ENCODE data around the gene TTC13. TPM values are rescaled to one million over a fixed set of nuclear protein-coding genes. Genes with fewer than 3 reads are reported as not detected.

TTC13 gene
- total and polyA plus RNA-seq, 2 of the 4 experiments (the other 2 are of a cell fraction), result 6.1 to 9.1 TPM

DNA sequence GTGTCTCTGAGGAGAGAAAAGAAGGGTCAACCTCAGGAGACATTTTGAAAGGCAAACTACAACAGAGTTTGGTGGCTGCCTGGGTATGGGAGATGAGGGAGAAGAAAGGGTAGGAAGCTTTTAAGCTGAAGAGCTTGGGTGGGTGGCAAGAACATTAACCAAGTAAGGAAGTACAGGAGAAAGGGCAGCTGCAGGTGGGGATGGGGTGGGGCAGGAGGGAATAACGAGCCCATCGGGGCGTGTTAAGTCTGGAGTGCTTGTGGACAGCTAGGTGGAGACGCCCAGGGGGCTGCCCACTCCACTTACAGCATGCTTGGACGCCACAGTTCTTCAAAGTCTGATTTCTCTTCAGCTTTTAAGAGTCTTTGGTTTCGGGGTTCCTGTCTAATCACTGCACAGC, 42.8 kb downstream of the TTC13 start:
- Histone ChIP-seq H4K91ac (ENCODE audit: insufficient read depth, low read depth, low read length) (no peak overlapping the region), H2BK15ac (ENCODE audit: low read depth, low read length) (no peak overlapping the region), H3K9ac (ENCODE audit: low read depth, low read length) (no peak overlapping the region), H2BK120ac (ENCODE audit: low read depth, low read length) (no peak overlapping the region), H3K79me1 (ENCODE audit: low read depth in 1 of 2, low read length in 2 of 2) (no peaks in the 10 kb centered on the region), H3K56ac (ENCODE audit: extremely low read depth, insufficient read depth, low read length) (no peak overlapping the region), H4K5ac (ENCODE audit: low read depth, low read length) (no peak overlapping the region), H3K18ac (ENCODE audit: low read depth, low read length) (no peak overlapping the region), H3K27me3 (ENCODE audit: control insufficient read depth, insufficient read depth, low read length) (no peaks in the 10 kb centered on the region), H3K4me3 (ENCODE audit: insufficient read depth, low read depth, low read length) (no peak overlapping the region), H2BK20ac (ENCODE audit: low read depth, low read length) (no peak overlapping the region), H3K4me2 (ENCODE audit: low read depth, low read length) (no peak overlapping the region), H3K27ac (ENCODE audit: insufficient read depth, low read length) (no peak overlapping the region), H4K20me1 (ENCODE audit: insufficient read depth, low read length) (no peaks in the 10 kb centered on the region), H2AFZ (replicated peaks; ENCODE audit: low read length, poor library complexity) (no peak overlapping the region), H3K4ac (ENCODE audit: low read depth, low read length) (no peak overlapping the region), H4K8ac (ENCODE audit: low read depth in 2 of 2, low read length in 2 of 2) (no peak overlapping the region), H3K9me3 (ENCODE audit: control insufficient read depth, insufficient read depth, low read length) (no peaks in the 10 kb centered on the region), H3K4me1 (ENCODE audit: control insufficient read depth, insufficient read depth, low read length) (peaks cover 4% of the 10 kb centered on the region; the same call in 1 of the 2 replicates), H2AK5ac (ENCODE audit: low read depth, low read length) (no peak overlapping the region), H2AK9ac (replicated peaks; ENCODE audit: low read depth, low read length, poor library complexity) (no peak overlapping the region), H2BK5ac (ENCODE audit: low read depth, low read length, poor library complexity, severe bottlenecking) (no peak overlapping the region), H3K9me1 (ENCODE audit: insufficient read depth, low read length) (no peaks in the 10 kb centered on the region; the same call in 1 of the 2 replicates), H3K23ac (ENCODE audit: low read depth, low read length) (no peak overlapping the region), H3K14ac (replicated peaks; ENCODE audit: low read depth, low read length) (no peak overlapping the region), H3K36me3 (ENCODE audit: control insufficient read depth, insufficient read depth, low read length) (no peaks in the 10 kb centered on the region)
- dilution Hi-C loops (cut with HindIII; ENCODE audit: low sequenced_read_pairs, unreplicated experiment) (no loop called here), intact Hi-C loops (cut with micrococcal nuclease) (loop anchor here (5.0 kb wide), 1 partner anchor 41 kb away; the partner anchor contains the start of genes ARV1 and TTC13), in situ Hi-C loops (cut with MboI; ENCODE audit: low sequenced_read_pairs) (no loop called here)
- no TSS peak for BruUV-seq (replicated peaks)
- DNase-seq (no peak), ATAC-seq (ENCODE audit: low read depth) (no peak)
- ChIA-PET CTCF (no interaction called here), POLR2A (ENCODE audit: unreplicated experiment) (no interaction called here)
- WGBS, 2 experiments (ENCODE audit: extremely low coverage in 2 of 2, insufficient read length in 1 of 2), result 90% methylated on average over 4 of the region's 6 CpGs; no CpG with 5 or more reads in 1 of the 2 experiments
- TF ChIP-seq RCOR1 (IDR thresholded peaks at IDR 0.05; ENCODE audit: insufficient replicate concordance, low read length) (no peak), FOS (IDR thresholded peaks at IDR 0.05; ENCODE audit: low read depth, low read length) (no peak), CEBPB (IDR thresholded peaks at IDR 0.05; ENCODE audit: low read depth, low read length) (no peak), RAD21 (IDR thresholded peaks at IDR 0.05; ENCODE audit: low read length) (no peak)
- TF ChIP-seq, protein P1, sequence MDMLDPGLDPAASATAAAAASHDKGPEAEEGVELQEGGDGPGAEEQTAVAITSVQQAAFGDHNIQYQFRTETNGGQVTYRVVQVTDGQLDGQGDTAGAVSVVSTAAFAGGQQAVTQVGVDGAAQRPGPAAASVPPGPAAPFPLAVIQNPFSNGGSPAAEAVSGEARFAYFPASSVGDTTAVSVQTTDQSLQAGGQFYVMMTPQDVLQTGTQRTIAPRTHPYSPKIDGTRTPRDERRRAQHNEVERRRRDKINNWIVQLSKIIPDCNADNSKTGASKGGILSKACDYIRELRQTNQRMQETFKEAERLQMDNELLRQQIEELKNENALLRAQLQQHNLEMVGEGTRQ (IDR thresholded peaks at IDR 0.05; ENCODE audit: low read depth, low read length), result no peak
